ENCODE results near the gene NPLOC4. TPM values are rescaled to one million over a fixed set of nuclear protein-coding genes. Genes with fewer than 3 reads are reported as not detected.

Gene NPLOC4
- total and polyA plus RNA-seq, 9 of the 15 experiments (the other 6 are each of a cell fraction or from before 2014, with no cell fraction given): 1.5 to 116 (median 64.5) TPM

DNA sequence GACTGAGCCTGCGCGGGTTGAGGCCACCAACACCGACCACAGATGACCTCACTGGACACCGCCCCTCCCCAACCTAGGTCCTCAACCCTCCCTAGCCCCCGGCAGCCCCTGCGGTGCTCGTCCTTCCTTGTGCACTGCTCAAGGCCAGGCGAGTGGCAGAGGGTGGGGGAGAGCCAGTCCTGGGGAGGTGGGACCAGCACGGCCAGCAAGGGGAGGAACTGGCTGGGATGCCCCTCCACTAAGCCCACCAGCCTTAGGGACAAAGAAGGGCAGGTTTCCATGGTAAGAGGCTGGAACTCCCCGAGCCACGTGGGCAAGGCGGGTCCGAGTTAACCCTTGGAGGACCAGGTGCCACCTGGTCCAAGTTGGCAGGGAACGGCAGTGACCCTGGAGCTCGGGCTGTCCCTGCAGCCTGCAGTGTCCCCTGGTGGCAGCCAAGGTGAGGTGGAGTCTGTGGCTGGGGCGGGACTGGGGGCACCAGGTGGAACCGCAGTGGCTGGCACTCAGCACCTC lies 99.5 kb downstream of the NPLOC4 start (continued):
- TF ChIP-seq, protein P1, sequence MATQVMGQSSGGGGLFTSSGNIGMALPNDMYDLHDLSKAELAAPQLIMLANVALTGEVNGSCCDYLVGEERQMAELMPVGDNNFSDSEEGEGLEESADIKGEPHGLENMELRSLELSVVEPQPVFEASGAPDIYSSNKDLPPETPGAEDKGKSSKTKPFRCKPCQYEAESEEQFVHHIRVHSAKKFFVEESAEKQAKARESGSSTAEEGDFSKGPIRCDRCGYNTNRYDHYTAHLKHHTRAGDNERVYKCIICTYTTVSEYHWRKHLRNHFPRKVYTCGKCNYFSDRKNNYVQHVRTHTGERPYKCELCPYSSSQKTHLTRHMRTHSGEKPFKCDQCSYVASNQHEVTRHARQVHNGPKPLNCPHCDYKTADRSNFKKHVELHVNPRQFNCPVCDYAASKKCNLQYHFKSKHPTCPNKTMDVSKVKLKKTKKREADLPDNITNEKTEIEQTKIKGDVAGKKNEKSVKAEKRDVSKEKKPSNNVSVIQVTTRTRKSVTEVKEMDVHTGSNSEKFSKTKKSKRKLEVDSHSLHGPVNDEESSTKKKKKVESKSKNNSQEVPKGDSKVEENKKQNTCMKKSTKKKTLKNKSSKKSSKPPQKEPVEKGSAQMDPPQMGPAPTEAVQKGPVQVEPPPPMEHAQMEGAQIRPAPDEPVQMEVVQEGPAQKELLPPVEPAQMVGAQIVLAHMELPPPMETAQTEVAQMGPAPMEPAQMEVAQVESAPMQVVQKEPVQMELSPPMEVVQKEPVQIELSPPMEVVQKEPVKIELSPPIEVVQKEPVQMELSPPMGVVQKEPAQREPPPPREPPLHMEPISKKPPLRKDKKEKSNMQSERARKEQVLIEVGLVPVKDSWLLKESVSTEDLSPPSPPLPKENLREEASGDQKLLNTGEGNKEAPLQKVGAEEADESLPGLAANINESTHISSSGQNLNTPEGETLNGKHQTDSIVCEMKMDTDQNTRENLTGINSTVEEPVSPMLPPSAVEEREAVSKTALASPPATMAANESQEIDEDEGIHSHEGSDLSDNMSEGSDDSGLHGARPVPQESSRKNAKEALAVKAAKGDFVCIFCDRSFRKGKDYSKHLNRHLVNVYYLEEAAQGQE (IDR thresholded peaks at IDR 0.05; ENCODE audit: borderline replicate concordance): peak; percentile 26; the same call in 1 of the 2 replicates
- TF ChIP-seq, protein P1 (CRISPR knock-in tag; IDR thresholded peaks at IDR 0.05; ENCODE audit: low read depth): no peak
- peak; percentile 25 for TF ChIP-seq POLR2G (IDR thresholded peaks at IDR 0.05; ENCODE audit: low read depth, low read length)
- TF ChIP-seq, protein P2, sequence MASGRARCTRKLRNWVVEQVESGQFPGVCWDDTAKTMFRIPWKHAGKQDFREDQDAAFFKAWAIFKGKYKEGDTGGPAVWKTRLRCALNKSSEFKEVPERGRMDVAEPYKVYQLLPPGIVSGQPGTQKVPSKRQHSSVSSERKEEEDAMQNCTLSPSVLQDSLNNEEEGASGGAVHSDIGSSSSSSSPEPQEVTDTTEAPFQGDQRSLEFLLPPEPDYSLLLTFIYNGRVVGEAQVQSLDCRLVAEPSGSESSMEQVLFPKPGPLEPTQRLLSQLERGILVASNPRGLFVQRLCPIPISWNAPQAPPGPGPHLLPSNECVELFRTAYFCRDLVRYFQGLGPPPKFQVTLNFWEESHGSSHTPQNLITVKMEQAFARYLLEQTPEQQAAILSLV (tag; IDR thresholded peaks at IDR 0.05): no peak
- peak; percentile 90; the same call in 1 of the 2 replicates for TF ChIP-seq POLR2AphosphoS2 (IDR thresholded peaks at IDR 0.05; ENCODE audit: low read length)
- TF ChIP-seq, protein P3, sequence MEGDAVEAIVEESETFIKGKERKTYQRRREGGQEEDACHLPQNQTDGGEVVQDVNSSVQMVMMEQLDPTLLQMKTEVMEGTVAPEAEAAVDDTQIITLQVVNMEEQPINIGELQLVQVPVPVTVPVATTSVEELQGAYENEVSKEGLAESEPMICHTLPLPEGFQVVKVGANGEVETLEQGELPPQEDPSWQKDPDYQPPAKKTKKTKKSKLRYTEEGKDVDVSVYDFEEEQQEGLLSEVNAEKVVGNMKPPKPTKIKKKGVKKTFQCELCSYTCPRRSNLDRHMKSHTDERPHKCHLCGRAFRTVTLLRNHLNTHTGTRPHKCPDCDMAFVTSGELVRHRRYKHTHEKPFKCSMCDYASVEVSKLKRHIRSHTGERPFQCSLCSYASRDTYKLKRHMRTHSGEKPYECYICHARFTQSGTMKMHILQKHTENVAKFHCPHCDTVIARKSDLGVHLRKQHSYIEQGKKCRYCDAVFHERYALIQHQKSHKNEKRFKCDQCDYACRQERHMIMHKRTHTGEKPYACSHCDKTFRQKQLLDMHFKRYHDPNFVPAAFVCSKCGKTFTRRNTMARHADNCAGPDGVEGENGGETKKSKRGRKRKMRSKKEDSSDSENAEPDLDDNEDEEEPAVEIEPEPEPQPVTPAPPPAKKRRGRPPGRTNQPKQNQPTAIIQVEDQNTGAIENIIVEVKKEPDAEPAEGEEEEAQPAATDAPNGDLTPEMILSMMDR (IDR thresholded peaks at IDR 0.05 in 2 of 3, conservative IDR thresholded peaks at IDR 0.05 in 1 of 3; ENCODE audit: insufficient read depth in 2 of 3, low read depth in 1 of 3, low read length in 3 of 3): peak; percentile 55 to 60 (median 58)

All from K562 (cell line).